GM23248 (cell line): ENCODE measurements around the gene RIOK2. TPM values are rescaled to one million over a fixed set of nuclear protein-coding genes. Genes with fewer than 3 reads are reported as not detected.
A peak's percentile ranks its signal among the peaks of the same experiment; 100 is the strongest.

Experiments used
- DNase-seq: peaks from one replicate; pipeline ENCODE4 v3.0.0-alpha.2; 2015
- H2AFZ ChIP-seq: fragments of 200-600 bp; sonication (generic); 2 replicates; pipeline ENCODE4 v1.6.1; 2016; ENCODE audit warnings: antibody characterized with exemption
- H3F3A ChIP-seq: fragments of 200-600 bp; sonication (generic); 2 replicates; pipeline ENCODE4 v1.6.1; 2016; ENCODE audit warnings: mild to moderate bottlenecking, antibody characterized with exemption, mixed run types; ENCODE audit not compliant: insufficient read depth
- H3K27ac ChIP-seq: fragments of 200-600 bp; sonication (generic); 2 replicates; pipeline ENCODE4 v1.5.1; 2016; ENCODE audit warnings: mild to moderate bottlenecking
- H3K27me3 ChIP-seq: fragments of 200-600 bp; sonication (generic); replicated peaks from 2 replicates; pipeline ENCODE4 v1.6.1; 2016; ENCODE audit warnings: mild to moderate bottlenecking; ENCODE audit not compliant: insufficient read depth
- H3K36me3 ChIP-seq: fragments of 200-600 bp; sonication (generic); 2 replicates; pipeline ENCODE4 v1.6.1; 2016; ENCODE audit warnings: low read depth, mild to moderate bottlenecking
- H3K4me1 ChIP-seq: fragments of 200-600 bp; sonication (generic); 2 replicates; pipeline ENCODE4 v1.6.1; 2016; ENCODE audit warnings: mild to moderate bottlenecking; ENCODE audit not compliant: insufficient read depth
- H3K4me2 ChIP-seq: fragments of 200-600 bp; sonication (generic); one replicate; pipeline ENCODE4 v1.6.1; 2016; ENCODE audit warnings: mild to moderate bottlenecking; ENCODE audit not compliant: unreplicated experiment
- H3K4me3 ChIP-seq: fragments of 200-600 bp; sonication (generic); 2 replicates; pipeline ENCODE4 v1.5.1; 2016; ENCODE audit warnings: mild to moderate bottlenecking
- H3K79me2 ChIP-seq: fragments of 200-600 bp; sonication (generic); 2 replicates; pipeline ENCODE4 v1.6.1; 2016; ENCODE audit warnings: mild to moderate bottlenecking; ENCODE audit not compliant: insufficient read depth
- H3K9ac ChIP-seq: fragments of 200-600 bp; sonication (generic); 2 replicates; pipeline ENCODE4 v1.6.1; 2016; ENCODE audit warnings: mild to moderate bottlenecking
- H3K9me2 ChIP-seq: fragments of 200-600 bp; sonication (generic); 2 replicates; pipeline ENCODE4 v1.6.1; 2016; ENCODE audit warnings: mixed run types, mild to moderate bottlenecking, moderate library complexity; ENCODE audit not compliant: insufficient read depth
- H3K9me3 ChIP-seq: fragments of 200-600 bp; sonication (generic); one replicate; pipeline ENCODE4 v1.6.1; 2017; ENCODE audit warnings: low read depth
- H4K20me1 ChIP-seq: fragments of 200-600 bp; sonication (generic); 2 replicates; pipeline ENCODE4 v1.6.0; 2016; ENCODE audit not compliant: insufficient read depth
- EZH2 ChIP-seq: fragments of 200-600 bp; sonication (generic); IDR thresholded peaks from 2 replicates; pipeline ENCODE4 v1.6.1; 2018; ENCODE audit warnings: antibody characterized with exemption, mild to moderate bottlenecking; ENCODE audit not compliant: insufficient read depth, poor library complexity, severe bottlenecking
- EZH2phosphoT487 ChIP-seq: fragments of 200-600 bp; sonication (generic); IDR thresholded peaks from 2 replicates; pipeline ENCODE4 v1.6.1; 2018; ENCODE audit warnings: antibody characterized with exemption, moderate library complexity, mild to moderate bottlenecking, low read depth; ENCODE audit not compliant: insufficient read depth
- WGBS, 2 experiments: methylation state at CpG; one replicate each; pipeline ENCODE4 v1.1.6; 2015 to 2017; ENCODE audit warnings: low lambda C conversion rate in 2 of 2, low coverage in 1 of 2; ENCODE audit errors: missing lambda C conversion rate in 2 of 2; 5-methylcytosine and 5-hydroxymethylcytosine counted together
- in situ Hi-C: fragments of 300-500 bp; cut with MboI; formaldehyde crosslinking; loops from 2 replicates; pipeline ENCODE4 v1.15.0; 2020
- polyA plus RNA-seq: library from polyadenylated mRNA; unstranded; fragments of >200 nt; fragmentation: Nextera tagmentation; extraction: Ambion mirVana; gene quantifications from 2 replicates; pipeline ENCODE4 v1.2.1, GENCODE V29; 2016
- total RNA-seq: library from RNA; depleted of rRNA; stranded (reverse); fragments of >200 nt; shearing (Covaris generic); gene quantifications from 2 replicates; pipeline ENCODE4 v1.2.3, GENCODE V29; 2014

The RIOK2 gene
- total and polyA plus RNA-seq, 2 experiments from 2014 or later, result 35.5 to 55.6 TPM

- H3K36me3 ChIP-seq, result no peaks in the 10 kb centered on the region
- no peak for DNase-seq
- TF ChIP-seq EZH2phosphoT487 (no peak), EZH2 (no peak)
- H3K27ac ChIP-seq, result no peak overlapping the region
- H3K4me1 ChIP-seq, result no peaks in the 10 kb centered on the region
- in situ Hi-C loops, result loop anchor here (25.0 kb wide), 1 partner anchor 536 kb away; no protein-coding TSS in a partner anchor
- no peaks in the 10 kb centered on the region for H3K9me3 ChIP-seq
- no peaks in the 10 kb centered on the region for H3K79me2 ChIP-seq
- no peaks in the 10 kb centered on the region for H3K27me3 ChIP-seq
- H3K9me2 ChIP-seq, result no peaks in the 10 kb centered on the region
- H3F3A ChIP-seq, result no peaks in the 10 kb centered on the region
- no peaks in the 10 kb centered on the region for H4K20me1 ChIP-seq
- H3K4me2 ChIP-seq, result no peak overlapping the region
- WGBS, 2 experiments, result 46 to 57% methylated on average over 3 of the region's 3 CpGs
- no peak overlapping the region for H2AFZ ChIP-seq
- no peak overlapping the region for H3K9ac ChIP-seq
- no peak overlapping the region for H3K4me3 ChIP-seq
These were observed 34.8 kb downstream of the RIOK2 start for GRCh38 chr5:97148288-97148687.

DNA sequence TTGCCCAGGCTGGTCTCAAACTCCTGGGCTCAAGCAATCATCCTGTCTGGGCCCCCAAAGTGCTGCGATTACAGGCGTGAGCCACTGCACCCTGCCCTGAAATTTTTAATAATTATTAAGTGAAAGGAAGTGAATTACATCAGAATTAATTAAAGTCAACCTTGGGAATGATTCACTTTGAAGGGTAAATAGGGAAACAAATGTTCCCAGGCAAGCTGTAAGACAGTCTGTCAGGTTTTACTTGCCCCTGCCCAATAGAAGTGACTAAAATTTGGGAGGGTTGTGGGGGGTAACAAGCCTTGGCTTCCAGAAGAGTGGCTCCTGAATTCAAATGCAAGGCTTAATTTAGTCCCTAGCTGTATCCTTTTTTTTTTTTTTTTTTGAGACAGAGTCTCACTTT, 39.3 kb downstream of the RIOK2 start:
- Histone ChIP-seq H3K9me3 (no peaks in the 10 kb centered on the region), H3F3A (no peaks in the 10 kb centered on the region), H3K27ac (no peak overlapping the region), H3K4me1 (no peaks in the 10 kb centered on the region), H3K9me2 (no peaks in the 10 kb centered on the region), H3K27me3 (peaks cover 31% of the 10 kb centered on the region), H2AFZ (no peak overlapping the region), H3K36me3 (no peaks in the 10 kb centered on the region), H3K4me2 (no peak overlapping the region), H3K9ac (no peak overlapping the region), H4K20me1 (no peaks in the 10 kb centered on the region), H3K4me3 (no peak overlapping the region), H3K79me2 (no peaks in the 10 kb centered on the region)
- WGBS, 2 experiments, result 95 to 96% methylated on average over 2 of the region's 2 CpGs
- DNase-seq, result no peak
- in situ Hi-C loops, result loop anchor here (25.0 kb wide), 1 partner anchor 531 kb away; no protein-coding TSS in a partner anchor
- TF ChIP-seq EZH2 (no peak), EZH2phosphoT487 (no peak)

DNA sequence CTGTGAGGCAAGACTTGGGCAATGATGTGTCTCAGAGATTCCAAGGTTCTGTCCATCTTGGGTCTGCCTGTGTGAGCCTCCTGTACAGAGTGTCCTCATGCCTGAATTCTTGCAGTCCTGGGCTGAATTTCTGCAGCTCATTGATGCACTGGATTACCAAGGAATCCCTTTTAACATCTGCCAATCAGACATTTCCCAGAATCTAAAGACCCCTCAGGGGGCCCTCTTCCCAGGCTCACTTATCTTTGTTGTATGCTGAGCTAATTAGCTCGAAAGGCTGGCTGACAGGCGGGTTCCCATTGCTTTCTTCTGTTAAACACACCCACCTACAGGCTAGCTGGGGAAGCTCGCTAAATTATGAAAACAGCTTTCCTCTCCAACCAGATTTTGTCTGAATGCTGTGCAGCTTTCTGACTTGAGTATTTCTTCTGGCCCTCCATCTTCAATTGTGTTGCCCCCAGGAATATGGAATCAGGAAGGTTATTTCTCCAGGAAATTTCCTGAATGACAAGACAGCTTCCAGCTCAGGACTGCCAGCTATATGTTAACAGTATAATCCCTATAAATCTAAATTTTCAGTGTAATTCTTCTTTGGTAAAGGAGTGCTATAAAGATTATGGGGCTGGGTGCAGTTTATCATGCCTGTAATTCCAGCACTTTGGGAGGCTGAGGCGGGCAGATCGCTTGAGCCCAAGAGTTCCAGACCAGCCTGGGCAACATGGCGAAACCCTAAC, 40.4 kb downstream of the RIOK2 start, which contains the start of gene LIX1:
Gene LIX1 (minus strand): TSS at position 91 of the 734 bp plus-strand sequence. CDS start 35 bp downstream, at position 56.
- Histone ChIP-seq H3K9me3 (no peaks in the 10 kb centered on the region), H3F3A (no peaks in the 10 kb centered on the region), H3K27ac (no peak within 1 kb of the TSS), H4K20me1 (no peaks in the 10 kb centered on the region), H2AFZ (no peak within 1 kb of the TSS), H3K4me3 (no peak within 1 kb of the TSS), H3K9ac (no peak within 1 kb of the TSS), H3K4me2 (no peak within 1 kb of the TSS), H3K9me2 (no peaks in the 10 kb centered on the region), H3K36me3 (no peaks in the 10 kb centered on the region), H3K27me3 (peaks cover 31% of the 10 kb centered on the region), H3K79me2 (no peaks in the 10 kb centered on the region), H3K4me1 (no peaks in the 10 kb centered on the region)
- 40 to 46% methylated on average over 6 of the region's 6 CpGs for WGBS, 2 experiments
- TF ChIP-seq EZH2phosphoT487 (no peak), EZH2 (no peak)
- in situ Hi-C loops, result loop anchor here (25.0 kb wide), 1 partner anchor 530 kb away; no protein-coding TSS in a partner anchor
- peak; percentile 65 for DNase-seq

DNA sequence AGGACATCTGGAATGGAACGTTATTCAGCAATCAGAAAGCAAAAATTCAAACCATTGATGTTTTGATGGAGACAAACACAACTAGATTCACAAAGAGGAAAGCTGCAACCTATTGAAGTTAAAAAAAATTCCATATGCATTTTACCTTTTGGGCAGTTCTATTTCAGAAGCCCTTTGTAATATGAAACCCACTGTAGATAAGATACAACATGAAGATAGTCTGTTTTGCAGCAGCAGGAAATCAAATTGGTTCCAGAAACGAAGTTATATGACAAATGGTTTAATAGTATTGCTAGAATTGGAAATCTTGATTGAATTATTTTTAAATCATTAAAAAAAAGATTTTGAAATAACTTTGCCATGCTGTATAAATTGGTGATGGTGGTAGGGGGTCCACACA, 41.5 kb downstream of the RIOK2 start:
- Histone ChIP-seq H4K20me1 (no peaks in the 10 kb centered on the region), H3K9me2 (no peaks in the 10 kb centered on the region), H3K9me3 (no peaks in the 10 kb centered on the region), H3K9ac (no peak overlapping the region), H3K36me3 (no peaks in the 10 kb centered on the region), H3K79me2 (no peaks in the 10 kb centered on the region), H3K27ac (no peak overlapping the region), H3F3A (no peaks in the 10 kb centered on the region), H2AFZ (no peak overlapping the region), H3K4me1 (no peaks in the 10 kb centered on the region), H3K4me3 (no peak overlapping the region), H3K4me2 (no peak overlapping the region), H3K27me3 (peaks cover 34% of the 10 kb centered on the region)
- in situ Hi-C loops, result loop anchor here (25.0 kb wide), 1 partner anchor 529 kb away; no protein-coding TSS in a partner anchor
- WGBS, 2 experiments, result 81% methylated on average over 2 of the region's 2 CpGs
- no peak for DNase-seq
- no peak for TF ChIP-seq EZH2
- no peak for TF ChIP-seq EZH2phosphoT487
